NCI-H2227 treated with DMSO at 0.1 percent for 48 hours (cell line): Measurements from ENCODE around the gene RIN3.
A peak's percentile ranks its signal among the peaks of the same experiment; 100 is the strongest.
"Not testable (repeated sequence)": the region's sequence is repeated elsewhere in the genome, so short reads cannot be mapped to it uniquely, and the experiment has no call there.

Experiments used
- DNase-seq: peaks from one replicate; lab custom pipeline; 2025; lab: John Stamatoyannopoulos, UW

RIN3 gene

GRCh38 chr14:92670643-92671366 is 157.2 kb downstream of the RIN3 start:
- no peak for DNase-seq

DNA sequence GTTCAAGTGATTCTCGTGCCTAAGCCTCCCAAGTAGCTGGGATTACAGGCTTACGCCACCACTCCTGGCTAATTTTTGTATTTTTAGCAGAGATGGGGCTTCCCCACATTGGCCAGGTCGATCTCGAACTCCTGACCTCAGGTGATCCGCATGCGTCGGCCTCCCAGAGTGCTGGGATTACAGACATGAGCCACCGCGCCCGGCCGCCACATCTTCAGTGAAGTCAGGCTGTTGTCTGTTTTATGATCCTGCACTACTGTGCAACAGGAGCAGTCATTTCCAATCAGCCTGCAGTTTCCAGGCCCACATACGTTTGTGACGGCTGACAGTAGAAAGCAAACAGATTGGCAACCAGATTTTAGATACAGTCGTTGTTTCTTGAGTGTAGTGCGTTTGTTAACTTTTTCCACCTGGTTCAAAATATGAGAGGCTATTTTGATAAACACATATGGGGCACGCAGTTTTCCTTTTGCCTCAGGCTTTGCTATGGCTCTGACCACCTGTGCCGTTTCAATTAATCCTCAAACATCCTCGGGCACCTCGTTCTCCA is 160.1 kb downstream of the RIN3 start:
- DNase-seq: no peak

GRCh38 chr14:92675421-92675820 is 161.8 kb downstream of the RIN3 start:
- no peak for DNase-seq

- DNase-seq: no peak
These were observed 162.4 kb downstream of the RIN3 start for GRCh38 chr14:92675976-92676375.

DNA sequence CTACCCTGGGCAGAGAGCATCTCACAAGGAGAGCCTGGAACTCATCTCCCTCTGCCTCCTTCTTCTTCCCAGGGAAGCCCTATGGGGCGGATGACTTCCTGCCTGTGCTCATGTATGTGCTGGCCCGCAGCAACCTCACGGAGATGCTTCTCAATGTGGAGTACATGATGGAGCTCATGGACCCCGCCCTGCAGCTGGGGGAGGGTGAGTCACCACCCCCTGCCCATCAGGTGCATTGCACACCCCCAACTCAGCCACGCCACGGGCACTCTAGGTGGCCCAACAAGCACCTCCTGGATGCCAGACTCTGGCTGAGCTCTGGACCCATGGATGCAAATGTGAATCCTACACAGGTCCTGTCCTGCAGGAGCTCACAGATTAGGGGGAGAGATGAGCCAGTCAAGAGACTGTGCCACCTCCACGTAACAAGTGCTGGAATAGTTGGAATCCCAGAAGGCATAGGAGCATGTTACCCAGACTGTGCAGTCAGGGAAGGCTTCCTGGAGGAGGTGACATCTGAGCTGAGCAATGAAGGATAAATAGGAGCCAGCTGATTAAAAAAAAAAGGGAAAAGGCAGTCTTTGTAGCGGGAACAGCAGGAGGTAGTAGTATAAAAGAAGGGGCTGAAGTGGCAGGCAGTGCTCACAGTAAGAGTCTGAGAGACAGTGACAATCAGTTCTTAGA is 163.0 kb downstream of the RIN3 start:
- DNase-seq: no peak

GRCh38 chr14:92677087-92677668 is 163.6 kb downstream of the RIN3 start:
- DNase-seq: no peak

DNA sequence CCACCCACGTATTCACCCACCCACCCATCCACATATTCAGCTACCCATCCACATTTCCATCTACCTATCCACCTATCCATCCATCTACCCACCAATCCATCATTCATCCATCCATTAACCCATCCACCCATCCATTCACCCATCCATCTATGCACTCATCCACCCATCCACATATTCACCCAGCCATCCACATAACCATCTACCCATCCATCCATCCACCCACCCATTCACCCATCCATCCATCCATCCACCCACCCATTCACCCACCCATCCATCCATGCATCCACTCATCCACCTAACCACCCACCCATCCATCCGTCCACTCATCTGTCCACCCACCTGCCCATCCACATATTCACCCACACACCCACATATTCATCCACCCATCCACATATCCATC is 164.4 kb downstream of the RIN3 start:
- DNase-seq: no peak

DNA sequence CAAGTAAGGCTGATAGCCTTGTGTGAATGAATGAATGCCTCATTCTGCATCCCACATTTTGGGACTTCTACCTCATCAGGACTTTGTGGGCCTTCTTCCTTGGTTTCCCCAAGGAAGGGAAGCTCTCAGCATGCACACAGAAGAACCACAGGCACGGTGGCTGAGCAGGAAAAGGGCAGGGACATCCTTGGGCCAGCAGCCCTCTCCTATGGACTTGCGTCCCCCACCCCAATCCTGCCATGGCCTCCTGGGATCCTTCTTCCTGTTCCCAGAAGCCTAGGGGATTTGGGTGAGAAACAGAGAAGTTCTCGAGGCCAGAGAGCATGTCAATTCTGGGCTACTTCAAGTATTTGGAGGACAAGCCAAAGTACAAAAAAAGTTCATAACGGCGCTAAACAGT is 165.2 kb downstream of the RIN3 start:
- no peak for DNase-seq

DNA sequence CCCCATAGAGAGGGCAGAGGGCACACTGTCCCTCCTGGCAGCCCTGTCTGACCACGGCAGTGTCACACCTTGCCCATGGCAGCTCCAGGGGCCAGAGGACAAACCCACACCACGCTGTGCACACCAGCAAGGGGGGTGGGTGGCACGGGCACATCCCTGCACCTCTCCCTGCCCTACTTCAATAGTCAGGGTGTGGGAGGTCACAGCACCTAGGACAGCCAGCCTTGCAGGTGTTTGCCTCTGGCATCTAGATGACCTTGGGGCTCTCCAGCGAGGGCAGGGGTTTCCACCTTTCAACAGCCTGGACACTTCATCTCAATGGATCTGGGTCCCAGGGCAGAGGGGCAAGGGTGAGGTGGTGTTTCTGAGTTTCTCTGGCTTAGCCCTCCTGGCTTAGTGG is 165.7 kb downstream of the RIN3 start:
- DNase-seq: no peak

DNA sequence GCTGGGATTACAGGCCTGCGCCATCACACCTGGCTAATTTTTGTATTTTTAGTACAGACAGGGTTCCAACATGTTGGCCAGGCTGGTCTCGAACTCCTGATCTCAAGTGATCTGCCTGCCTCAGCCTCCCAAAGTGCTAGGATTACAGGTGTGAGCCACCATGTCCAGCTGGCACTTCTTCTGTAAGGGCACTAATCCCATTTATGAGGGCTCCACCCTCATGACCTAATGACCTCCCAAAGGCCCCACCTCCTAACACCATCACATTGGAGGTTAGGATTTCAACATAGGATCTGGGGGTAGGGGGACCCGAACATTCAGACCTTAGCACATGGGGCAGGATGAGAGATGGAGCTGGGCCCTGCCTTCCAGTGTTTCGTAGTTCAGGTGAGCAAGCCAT is 166.7 kb downstream of the RIN3 start:
- DNase-seq: not testable (repeated sequence)

DNA sequence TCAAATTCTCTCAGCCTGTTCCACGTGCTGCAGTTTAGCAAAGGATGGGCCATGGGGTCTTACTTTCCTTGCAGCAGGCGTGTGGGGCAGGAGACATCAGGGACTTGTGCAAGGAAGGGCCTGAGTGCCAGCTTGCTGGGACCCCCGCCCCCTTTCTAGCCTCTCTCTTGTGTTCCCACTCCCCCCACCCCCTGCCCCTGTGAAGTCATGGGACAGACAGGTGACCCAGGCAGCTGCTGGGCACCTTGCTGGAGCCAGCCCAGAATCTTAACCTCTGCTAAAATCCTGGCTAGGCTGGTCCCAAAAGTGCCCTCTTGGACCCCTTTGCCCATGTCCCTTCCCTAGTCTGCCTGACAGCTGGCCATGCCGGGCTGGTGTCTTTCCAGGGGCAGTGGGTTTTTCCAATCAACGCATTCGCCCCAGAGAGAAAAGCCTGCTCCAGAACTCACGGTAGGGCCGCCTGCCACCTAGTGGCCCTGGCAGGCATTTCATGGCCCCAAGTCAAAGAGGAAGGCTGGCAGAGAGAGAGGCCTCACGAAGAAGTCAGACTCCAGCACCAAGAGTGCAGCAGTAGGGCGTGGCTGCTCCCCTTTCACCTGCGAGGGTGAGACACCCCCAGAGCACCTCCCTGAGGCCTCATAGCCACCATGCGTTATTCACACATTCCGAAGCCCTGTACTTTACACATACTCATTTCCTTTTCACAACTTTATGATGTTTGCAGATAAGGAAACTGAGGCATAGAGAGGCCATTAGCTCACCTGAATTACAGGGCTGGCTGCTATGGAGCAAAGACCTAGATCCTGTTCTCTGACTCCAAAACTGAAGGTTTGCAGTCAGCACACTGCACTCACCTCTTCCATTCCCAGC is 167.4 kb downstream of the RIN3 start:
- DNase-seq: peak; percentile 26

DNA sequence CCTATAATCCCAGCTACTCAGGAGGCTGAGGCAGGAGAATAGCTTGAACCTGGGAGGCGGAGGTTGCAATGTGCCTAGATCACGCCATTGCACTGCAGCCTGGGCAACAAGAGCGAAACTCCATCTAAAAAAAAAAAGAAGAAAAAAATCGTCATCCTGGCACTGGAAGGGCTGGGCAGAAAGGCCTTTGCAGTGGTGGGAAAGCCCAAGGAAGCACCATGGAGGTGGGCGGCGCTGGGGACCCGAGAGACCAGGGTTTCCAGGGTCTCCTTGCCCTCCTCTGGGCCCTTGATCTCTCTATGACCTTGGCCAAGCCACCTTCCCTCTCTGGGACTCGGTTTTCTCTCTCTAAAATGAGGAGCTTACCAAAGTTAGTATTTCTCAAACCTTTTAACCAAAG is 169.5 kb downstream of the RIN3 start:
- no peak for DNase-seq

- DNase-seq: no peak
These were observed 171.4 kb downstream of the RIN3 start for GRCh38 chr14:92684801-92685560.

DNA sequence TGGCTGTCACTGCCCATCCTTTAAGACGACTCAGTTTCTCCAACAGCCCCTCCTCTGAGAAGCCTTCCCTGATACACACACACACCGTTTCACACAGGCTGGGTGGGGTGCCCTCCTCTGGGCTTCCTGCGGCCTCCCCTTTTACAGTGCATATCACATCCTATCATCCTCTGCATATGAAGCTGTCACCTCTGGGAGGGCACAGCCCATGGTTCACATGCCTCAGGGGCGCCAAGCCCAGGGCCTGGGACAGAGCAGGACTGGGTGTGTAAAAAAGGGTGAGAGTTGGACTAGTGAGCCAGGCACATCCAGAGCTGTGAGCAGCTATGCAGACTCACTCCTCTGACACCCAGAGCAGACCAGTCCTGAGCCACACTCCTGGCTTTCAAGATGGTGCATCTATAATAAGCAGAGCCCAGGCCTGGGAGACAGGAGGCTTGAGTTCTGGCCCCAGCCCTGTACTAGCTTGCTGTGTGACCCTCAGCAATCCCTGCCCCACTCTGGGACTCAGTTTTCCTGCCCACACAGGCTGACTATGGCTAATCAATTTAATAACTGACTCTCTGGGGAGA is 172.3 kb downstream of the RIN3 start:
- no peak for DNase-seq

- no peak for DNase-seq
These were observed 172.9 kb downstream of the RIN3 start for GRCh38 chr14:92686411-92686899.

GRCh38 chr14:92686900-92687427 is 173.4 kb downstream of the RIN3 start:
- peak; percentile 72 for DNase-seq

DNA sequence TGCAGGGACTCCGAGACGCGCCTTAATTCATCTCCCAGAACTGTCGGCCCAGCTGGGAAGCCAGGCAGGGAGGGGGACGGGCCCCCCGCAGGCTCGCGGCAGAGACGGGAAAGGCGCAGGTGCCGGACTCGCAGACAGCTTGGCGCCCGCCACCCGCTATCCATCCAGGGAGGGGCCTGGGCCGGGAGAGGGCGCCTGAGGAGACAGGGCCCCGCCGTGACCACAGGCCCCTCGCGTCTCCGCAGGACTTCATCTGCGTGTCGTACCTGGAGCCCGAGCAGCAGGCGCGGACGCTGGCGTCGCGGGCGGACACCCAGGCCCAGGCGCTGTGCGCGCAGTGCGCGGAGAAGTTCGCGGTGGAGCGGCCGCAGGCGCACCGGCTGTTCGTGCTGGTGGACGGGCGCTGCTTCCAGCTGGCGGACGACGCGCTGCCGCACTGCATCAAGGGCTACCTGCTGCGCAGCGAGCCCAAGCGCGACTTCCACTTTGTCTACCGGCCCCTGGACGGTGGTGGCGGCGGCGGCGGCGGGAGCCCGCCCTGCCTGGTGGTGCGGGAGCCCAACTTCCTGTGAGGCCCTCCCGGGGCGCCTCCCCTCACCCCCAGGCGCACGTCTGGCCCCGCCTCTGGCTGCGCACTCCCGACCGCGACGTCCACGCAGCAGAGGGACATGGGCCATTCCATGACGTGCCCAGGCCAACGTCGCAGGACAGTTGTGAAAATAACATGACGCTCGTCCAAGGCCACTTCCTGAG is 174.3 kb downstream of the RIN3 start:
- DNase-seq: peak; percentile 47

DNA sequence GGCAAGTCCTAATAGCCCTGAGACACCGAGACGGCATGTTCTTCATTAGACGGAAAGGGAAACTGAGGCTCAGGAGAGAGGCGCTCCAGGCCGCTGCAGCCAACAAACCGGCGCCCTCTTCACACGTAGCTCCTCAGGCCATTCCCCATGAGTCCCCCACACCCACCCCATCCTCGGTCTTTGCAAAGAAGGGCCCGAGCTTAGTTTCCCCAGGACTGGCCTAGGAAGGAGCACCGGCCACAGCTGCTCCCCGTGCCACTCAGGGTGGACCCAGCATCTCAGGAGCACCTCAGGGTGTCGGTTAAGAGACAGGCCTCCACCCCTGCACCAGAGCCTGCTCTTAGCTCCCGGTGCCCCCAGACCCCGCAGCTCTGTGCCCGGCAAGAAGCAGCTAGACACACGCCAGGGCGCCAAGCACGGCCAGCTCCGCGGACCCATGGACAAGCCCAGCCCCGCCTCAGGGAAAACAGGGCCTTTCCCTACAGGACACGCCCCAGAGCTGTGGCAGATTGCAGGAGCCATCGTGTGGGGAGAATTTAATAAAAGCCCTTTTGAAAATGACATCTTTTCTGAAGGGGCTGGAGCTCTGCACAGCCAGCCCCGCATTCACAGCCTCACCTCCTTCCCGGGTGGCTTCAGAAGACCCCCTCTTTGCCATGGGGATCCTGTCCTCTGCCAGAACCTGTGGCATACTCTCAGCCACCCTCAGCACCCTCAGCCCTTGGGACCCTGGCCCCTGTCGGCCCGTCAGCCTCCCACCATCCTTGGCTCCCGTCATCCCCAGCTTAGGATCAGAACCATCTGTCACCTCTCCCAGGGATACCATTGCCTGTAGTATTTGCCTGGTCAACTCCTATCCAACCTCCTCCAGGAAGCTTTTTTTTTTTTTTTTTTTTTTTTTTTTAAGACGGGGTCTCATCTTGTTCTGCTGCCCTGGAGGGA is 175.1 kb downstream of the RIN3 start:
- DNase-seq: peak; percentile 25
